GM18499 (cell line): ENCODE data around the gene LSR.
A peak's percentile ranks its signal among the peaks of the same experiment; 100 is the strongest.

Experiments
- ATAC-seq: cut with Tn5 transposase; IDR thresholded peaks from one replicate; pipeline ENCODE4 v1.9.1; 2021; ENCODE audit warnings: moderate number of reproducible peaks; ENCODE audit not compliant: insufficient read depth, unreplicated experiment

LSR gene

GRCh38 chr19:35248310-35249145 is at the start of gene LSR:
LSR (plus strand) TSS chr19:35249002; CDS start chr19:35249023, 21 bp downstream.
- no peak for ATAC-seq

DNA sequence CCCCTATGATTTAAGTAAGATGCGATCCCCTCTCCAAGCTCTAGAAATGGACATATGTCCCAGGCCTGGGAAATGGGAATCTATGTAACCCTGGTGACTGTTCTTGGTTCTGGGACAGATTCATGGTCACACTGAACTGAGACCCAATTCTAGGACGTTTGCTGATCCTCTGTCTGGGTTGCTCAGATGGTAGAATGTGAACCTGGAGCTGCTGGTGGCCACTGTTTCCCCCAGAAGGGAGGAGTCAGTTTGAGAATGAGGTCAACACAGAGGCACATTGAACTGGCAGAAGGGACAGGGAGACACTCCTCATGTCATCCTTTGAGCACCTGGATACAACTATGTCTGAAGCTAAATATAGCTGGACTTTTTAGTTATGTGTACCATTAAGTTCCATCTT is 49.3 kb upstream of the LSR start:
- ATAC-seq: no peak

DNA sequence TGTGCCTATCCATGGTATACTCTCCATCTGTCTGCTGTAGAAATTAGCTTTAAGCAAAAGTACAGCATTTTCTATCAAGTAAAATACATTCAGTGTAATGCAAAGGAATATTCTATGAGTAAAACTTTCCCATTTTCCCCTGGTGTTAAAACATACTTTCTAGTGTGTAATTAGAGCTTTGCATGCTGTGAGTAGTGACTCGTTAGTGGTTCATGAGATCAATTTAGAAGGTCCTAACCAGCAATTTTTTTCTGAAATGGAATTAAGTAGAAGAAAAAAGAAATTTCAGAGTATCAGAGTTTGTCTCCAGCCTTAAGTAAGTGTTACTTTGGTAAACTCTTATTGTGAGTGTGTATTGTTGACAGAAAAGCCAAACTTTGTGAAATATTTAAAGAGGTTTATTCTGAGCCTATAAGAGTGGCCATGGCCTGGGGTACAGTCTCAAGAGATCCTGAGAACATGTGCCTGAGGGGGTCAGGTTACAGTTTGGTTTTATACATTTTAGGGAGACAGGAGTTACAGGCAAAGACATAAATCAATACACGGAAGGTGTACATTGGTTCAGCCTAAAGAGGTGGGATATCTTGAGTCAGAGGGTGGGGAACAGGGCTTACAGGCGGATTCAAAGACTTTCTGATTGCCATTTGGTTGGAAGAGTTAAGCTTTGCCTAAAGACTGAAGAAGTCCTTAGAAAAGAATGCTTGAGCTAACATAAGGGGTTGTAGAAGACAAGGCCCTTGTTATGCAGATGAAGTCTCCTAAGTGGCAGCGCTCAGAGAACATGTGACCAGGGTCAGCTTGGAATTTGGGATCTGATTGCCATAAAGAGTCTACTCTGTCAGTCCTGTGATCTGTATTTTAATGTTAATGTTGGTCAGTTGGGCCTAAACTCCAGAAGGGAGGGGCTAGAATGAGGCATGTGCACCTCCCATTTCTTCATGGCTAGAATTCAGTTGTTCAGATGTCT is 45.8 kb upstream of the LSR start:
- no peak for ATAC-seq

- ATAC-seq: no peak
These were observed 43.7 kb upstream of the LSR start for GRCh38 chr19:35204799-35205732.

GRCh38 chr19:35205733-35206323 is 43.0 kb upstream of the LSR start:
- ATAC-seq: no peak

- ATAC-seq: no peak
These were observed 42.4 kb upstream of the LSR start for GRCh38 chr19:35206379-35206778.

DNA sequence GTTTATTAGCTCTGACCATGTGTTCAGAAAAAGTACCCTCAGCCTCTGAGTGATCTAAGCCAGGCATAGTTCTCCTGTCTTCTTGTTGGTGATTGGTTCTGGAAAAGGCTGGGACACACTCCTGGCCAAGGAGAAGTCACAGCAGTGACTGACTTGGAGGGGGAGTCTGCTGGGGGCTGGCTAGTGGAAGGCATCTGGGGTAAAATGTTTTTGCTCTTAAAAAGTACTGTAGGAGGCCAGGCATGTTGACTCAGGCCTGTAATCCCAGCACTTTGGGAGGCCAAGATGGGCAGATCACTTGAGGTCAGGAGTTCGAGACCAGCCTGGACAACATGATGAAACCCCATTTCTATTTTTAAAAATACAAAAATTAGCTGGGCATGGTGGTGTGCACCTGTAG is 41.9 kb upstream of the LSR start:
- no peak for ATAC-seq

- ATAC-seq: no peak
These were observed 41.4 kb upstream of the LSR start for GRCh38 chr19:35207391-35207871.

DNA sequence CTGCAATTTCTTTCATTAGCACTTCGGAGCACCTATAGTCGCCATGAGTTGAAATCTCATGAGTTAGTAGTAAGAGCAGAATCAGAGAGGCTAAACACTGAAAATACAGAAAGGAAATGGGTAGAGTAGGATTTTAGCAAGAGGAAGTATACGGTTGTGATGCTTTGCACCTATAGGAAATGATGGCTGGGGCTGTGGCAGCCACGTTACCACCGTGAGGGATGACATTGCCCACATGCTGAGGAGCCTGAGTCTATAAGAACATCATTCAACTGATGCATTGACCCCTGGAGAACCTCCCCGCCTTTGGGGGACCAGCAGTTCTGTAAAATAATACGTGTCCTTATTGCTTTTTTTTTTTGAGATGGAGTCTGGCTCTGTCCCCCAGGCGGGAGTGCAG is 40.7 kb upstream of the LSR start:
- ATAC-seq: no peak

DNA sequence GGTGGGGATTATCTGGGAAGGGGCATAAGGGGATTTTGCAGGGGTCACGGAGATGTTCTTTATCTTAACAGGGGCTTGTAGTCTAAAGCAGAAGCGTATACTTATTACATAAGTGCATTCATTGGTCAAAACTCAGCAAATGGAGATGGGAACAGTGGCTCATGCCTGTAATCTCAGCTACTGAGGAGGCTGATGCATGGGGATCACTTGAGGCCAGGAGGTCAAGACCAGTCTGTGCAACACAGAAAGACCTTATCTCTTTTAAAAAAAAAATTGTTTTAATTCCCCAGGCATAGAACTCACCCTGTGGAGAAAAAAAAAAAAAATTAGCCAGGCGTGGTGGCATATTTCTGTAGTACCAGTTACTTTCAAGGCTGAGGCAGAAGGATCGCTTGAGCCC is 39.2 kb upstream of the LSR start:
- no peak for ATAC-seq

- no peak for ATAC-seq
These were observed 37.1 kb upstream of the LSR start for GRCh38 chr19:35211545-35212230.

GRCh38 chr19:35212241-35212640 is 36.6 kb upstream of the LSR start:
- ATAC-seq: no peak

DNA sequence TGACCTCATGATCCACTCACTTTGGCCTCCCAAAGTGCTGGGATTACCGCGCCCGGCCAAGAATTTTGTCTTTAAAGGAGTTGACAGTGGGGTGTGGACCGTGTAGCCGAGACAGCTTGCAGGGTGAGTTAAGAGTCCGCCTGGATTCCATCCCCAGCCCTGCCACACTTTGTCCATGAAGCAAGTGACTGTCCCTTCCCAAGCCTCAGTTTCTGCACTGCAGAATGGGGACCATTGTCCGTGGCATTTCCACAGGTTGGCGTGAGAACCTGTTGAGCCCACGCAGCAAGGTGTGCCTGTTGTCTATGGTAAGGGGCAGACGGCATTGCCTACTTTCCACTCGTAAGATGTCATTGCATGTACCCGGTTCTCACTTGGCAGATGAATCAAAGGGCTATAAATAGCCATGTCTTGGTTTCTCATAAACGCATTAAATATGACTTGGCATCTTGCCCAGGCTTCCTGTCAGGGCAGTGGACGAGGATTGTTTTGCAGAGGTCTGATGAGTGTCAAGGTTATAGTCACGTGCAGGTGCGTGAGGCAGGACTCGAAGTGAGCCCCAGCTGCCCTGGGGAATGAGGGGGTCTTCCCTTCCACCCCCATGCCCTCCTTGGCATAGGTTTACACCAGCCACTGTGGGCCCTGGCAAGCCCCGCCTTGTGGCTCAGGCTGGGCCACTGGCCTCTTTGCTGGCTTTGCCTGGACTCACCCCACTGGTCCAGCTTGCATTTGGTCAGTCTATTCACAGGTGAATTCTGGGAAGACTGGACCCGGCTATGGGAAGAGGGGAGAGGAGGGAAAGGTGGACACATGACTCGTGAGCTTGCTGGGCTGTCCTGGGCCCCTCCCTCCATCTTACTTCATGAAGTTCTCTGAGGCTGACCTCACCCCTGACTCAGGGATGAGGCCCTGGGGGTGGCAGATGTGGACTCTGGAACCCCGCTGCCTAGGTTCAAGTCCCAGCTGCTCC is 34.9 kb upstream of the LSR start:
- peak; percentile 50 for ATAC-seq

DNA sequence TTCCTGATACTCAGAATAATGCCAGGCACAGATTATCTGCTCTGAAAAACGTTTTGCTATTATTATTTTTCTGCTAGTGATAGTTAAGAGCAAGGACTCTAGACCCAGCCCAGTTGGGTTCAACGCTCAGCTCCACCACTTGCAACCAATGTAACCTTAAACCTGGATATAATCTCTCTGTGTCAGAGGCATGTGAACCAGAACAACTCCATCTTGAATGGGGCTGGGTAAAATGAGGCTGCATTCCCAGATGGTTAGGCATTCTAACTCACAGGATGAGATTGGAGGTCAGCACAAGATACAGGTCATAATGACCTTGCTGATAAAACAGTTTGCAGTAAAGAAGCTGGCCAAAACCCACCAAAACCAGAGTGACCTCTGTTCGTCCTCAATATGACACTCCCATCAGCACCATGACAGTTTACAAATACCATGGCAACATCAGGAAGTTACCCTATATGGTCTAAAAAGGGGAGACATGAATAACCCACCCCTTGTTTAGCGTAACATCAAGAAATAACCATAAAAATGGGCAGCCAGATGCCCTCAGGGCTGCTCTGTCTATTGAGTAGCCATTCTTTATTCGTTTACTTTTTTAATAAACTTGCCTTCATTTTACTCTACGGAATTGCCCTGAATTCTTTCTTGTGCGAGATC is 33.9 kb upstream of the LSR start:
- ATAC-seq: no peak

DNA sequence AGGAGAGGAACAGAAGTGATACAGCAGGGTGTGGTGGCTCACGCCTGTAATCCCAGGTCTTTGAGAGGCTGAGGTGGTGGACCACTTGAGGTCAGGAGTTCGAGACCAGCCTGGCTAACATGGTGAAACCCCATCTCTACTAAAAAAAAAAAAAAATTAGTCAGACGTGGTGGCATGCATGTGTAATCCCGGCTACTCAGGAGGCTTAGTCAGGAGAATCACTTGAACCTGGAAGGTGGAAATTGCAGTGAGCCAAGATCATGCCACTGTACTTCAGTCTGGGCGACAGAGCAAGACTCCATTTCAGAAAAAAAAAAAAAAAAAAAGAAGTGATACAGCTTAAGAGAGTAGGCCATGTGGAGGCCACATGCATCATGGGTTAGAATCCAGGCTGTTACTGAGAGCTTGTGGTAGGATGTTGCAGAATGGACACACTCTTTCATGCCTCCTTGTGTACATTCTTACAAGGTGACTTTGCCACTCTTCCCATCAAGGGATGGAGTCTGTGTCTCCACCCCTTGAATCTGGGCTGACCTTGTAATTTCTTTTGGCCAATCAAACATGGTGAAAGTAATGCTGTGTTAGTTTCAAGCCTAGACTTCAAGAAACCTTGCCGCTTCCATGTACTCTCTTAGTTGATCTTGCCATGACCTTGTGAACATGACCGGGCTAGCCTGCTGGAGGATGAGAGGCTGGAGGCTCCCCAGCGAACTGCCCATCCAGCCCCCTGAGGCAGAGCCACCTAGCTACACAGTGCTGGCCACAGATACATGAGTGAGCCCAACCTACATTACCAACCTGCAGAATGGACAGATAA is 32.6 kb upstream of the LSR start:
- ATAC-seq: no peak

DNA sequence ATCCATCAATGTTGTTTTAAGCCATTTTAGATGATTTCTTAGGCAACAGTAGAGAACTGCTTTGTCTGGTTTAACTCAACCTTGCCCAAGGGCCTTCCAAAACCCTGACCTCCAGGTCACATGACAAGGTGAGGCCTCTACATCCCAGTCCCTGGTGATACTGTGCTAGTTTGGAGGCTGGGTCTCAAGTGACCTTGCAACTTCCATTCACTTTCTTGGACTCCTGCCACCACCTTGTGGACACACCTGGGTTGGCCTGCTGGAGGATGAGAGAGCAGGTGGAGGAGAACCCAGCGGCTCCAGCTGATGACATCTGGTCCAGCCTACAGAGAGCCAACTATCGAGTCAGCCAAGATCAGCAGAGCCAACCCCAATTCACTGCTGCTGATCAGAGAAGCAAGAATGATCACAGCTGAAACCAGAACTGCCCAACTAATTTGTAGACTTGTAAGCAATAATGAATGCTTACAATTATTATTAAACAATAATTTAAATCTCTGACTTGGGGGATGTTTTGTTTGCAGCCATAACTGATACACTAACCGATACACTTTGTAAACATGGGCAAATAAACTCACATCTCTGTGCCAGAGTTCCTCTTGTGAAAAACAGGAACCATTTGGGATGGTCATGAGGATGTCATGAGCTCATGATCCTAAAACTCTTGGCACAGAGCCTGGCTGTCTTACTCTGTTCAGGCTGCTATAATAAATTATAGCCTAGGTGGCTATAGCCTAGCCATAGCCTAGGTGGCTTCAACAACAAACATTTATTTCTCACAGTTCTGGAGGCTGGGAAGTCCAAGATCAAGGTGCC is 31.8 kb upstream of the LSR start:
- ATAC-seq: no peak
